HG03575 (cell line): ENCODE results near the gene MPO.

Experiments
- ATAC-seq: cut with Tn5 transposase; IDR thresholded peaks from one replicate; pipeline ENCODE4 v1.9.1; 2021; ENCODE audit not compliant: unreplicated experiment, insufficient number of reproducible peaks, low FRiP score; ENCODE audit errors: extremely low read depth

MPO gene

GRCh38 chr17:58284613-58285421 is 4.1 kb upstream of the MPO start:
- no peak for ATAC-seq

- no peak for ATAC-seq
Observed at GRCh38 chr17:58283674-58284612, 3.2 kb upstream of the MPO start.

GRCh38 chr17:58282442-58282841 is 1.7 kb upstream of the MPO start:
- ATAC-seq: no peak

GRCh38 chr17:58281511-58282011 is 826 bp upstream of the MPO start:
- ATAC-seq: no peak

- no peak for ATAC-seq
Observed at GRCh38 chr17:58279736-58280479, 827 bp downstream of the MPO start.

GRCh38 chr17:58279016-58279711 is 1.6 kb downstream of the MPO start:
- no peak for ATAC-seq

- ATAC-seq: no peak
Observed at GRCh38 chr17:58278661-58279015, 2.1 kb downstream of the MPO start.

- no peak for ATAC-seq
Observed at GRCh38 chr17:58277802-58278595, 2.7 kb downstream of the MPO start.

- no peak for ATAC-seq
Observed at GRCh38 chr17:58277107-58277801, 3.5 kb downstream of the MPO start.

GRCh38 chr17:58276423-58276822 is 4.3 kb downstream of the MPO start:
- ATAC-seq: no peak

- no peak for ATAC-seq
Observed at GRCh38 chr17:58275417-58275816, 5.3 kb downstream of the MPO start.

- ATAC-seq: no peak
Observed at GRCh38 chr17:58273453-58274104, 7.2 kb downstream of the MPO start.

- ATAC-seq: no peak
Observed at GRCh38 chr17:58272367-58273280, 8.1 kb downstream of the MPO start.

- ATAC-seq: no peak
Observed at GRCh38 chr17:58271216-58271931, 9.4 kb downstream of the MPO start.

GRCh38 chr17:58270476-58271215 is 10.1 kb downstream of the MPO start:
- ATAC-seq: no peak
